H1 (cell line): ENCODE results near the gene LY86. TPM values are rescaled to one million over a fixed set of nuclear protein-coding genes. Genes with fewer than 3 reads are reported as not detected.
A peak's percentile ranks its signal among the peaks of the same experiment; 100 is the strongest.

Experiments
- CTCF ChIA-PET: fragments of 300-600 bp; sonication (Branson Sonifier 250); formaldehyde crosslinking; loops from one replicate; lab custom pipeline; 2021; ENCODE audit not compliant: partially characterized antibody; lab: Charles Lee
- POLR2A ChIA-PET: fragments of 300-600 bp; sonication (Branson Sonifier 250); formaldehyde crosslinking; loops from one replicate; lab custom pipeline; 2021; ENCODE audit warnings: inconsistent platforms; ENCODE audit not compliant: partially characterized antibody; lab: Charles Lee
- DNase-seq, 2 experiments: peaks; one replicate each; pipeline versions ENCODE4 v3.0.0 to v3.0.0-alpha.2; 2010 to 2022; ENCODE audit warnings: low spot score in 2 of 2, low read depth in 1 of 2, mixed read lengths in 1 of 2
- FAIRE-seq: peaks from 2 replicates; lab custom pipeline; 2011; peaks lifted over from hg19 to GRCh38; lab: Jason Lieb, UNC
- H2AFZ ChIP-seq: 2 replicates; pipeline ENCODE4 v1.8.1; 2012; ENCODE audit warnings: low read length, inconsistent platforms
- H2AK5ac ChIP-seq: 2 replicates; pipeline ENCODE4 v1.6.1; 2013; ENCODE audit warnings: low read depth, low read length
- H2BK120ac ChIP-seq: replicated peaks from 2 replicates; pipeline ENCODE3; 2013; ENCODE audit warnings: low read depth, low read length, inconsistent platforms
- H2BK12ac ChIP-seq: 2 replicates; pipeline ENCODE4 v1.6.1; 2013; ENCODE audit warnings: low read depth, low read length
- H2BK15ac ChIP-seq: 2 replicates; pipeline ENCODE4 v1.6.1; 2013; ENCODE audit warnings: low read length
- H2BK20ac ChIP-seq: 2 replicates; pipeline ENCODE4 v1.6.1; 2013; ENCODE audit warnings: low read length
- H2BK5ac ChIP-seq: 2 replicates; pipeline ENCODE4 v1.6.1; 2013; ENCODE audit warnings: low read depth, low read length
- H3K14ac ChIP-seq: 2 replicates; pipeline ENCODE4 v1.6.1; 2013; ENCODE audit warnings: inconsistent platforms; ENCODE audit not compliant: insufficient read length
- H3K18ac ChIP-seq: 2 replicates; pipeline ENCODE4 v1.6.1; 2013; ENCODE audit warnings: low read length; ENCODE audit errors: extremely low read depth
- H3K23ac ChIP-seq: 2 replicates; pipeline ENCODE4 v1.6.1; 2013; ENCODE audit warnings: inconsistent platforms; ENCODE audit not compliant: insufficient read length
- H3K23me2 ChIP-seq: 2 replicates; pipeline ENCODE4 v1.6.1; 2013; ENCODE audit warnings: low read depth, low read length
- H3K27ac ChIP-seq: 2 replicates; pipeline ENCODE4 v1.6.1; 2011; ENCODE audit warnings: low read depth, low read length, inconsistent platforms
- H3K27me3 ChIP-seq, 4 experiments: replicated peaks in 1 of 4; 1 replicate in 1 of 4; 2 replicates in 3 of 4; pipeline versions ENCODE4 v1.6.1 to v1.8.1; 2011 to 2013; ENCODE audit warnings: low read length in 3 of 4, mild to moderate bottlenecking in 3 of 4, inconsistent platforms in 2 of 4, mixed read lengths in 2 of 4, moderate library complexity in 1 of 4; ENCODE audit not compliant: control insufficient read depth in 3 of 4, insufficient read depth in 3 of 4; ENCODE audit errors: extremely low read depth in 1 of 4
- H3K36me3 ChIP-seq, 4 experiments: 2 replicates each; pipeline versions ENCODE4 v1.6.1 to v1.8.1; 2011 to 2013; ENCODE audit warnings: mild to moderate bottlenecking in 4 of 4, low read length in 3 of 4, moderate library complexity in 2 of 4, control low read depth in 1 of 4, inconsistent platforms in 1 of 4; ENCODE audit not compliant: insufficient read depth in 4 of 4, control insufficient read depth in 2 of 4
- H3K4ac ChIP-seq: replicated peaks from 2 replicates; pipeline ENCODE3; 2013; ENCODE audit warnings: low read length, low read depth, mixed read lengths, inconsistent platforms; ENCODE audit not compliant: insufficient read length
- H3K4me1 ChIP-seq, 4 experiments: replicated peaks in 1 of 4; 1 replicate in 1 of 4; 2 replicates in 3 of 4; pipeline versions ENCODE4 v1.6.1 to v1.8.1; 2011 to 2013; ENCODE audit warnings: low read length in 3 of 4, inconsistent platforms in 2 of 4, mixed read lengths in 1 of 4; ENCODE audit not compliant: insufficient read depth in 4 of 4, control insufficient read depth in 3 of 4
- H3K4me2 ChIP-seq, 2 experiments: 2 replicates each; pipeline versions ENCODE4 v1.6.1 to v1.8.1; 2011 to 2013; ENCODE audit warnings: low read depth in 2 of 2, low read length in 2 of 2, control low read depth in 1 of 2, inconsistent platforms in 1 of 2, mild to moderate bottlenecking in 1 of 2; ENCODE audit not compliant: insufficient read depth in 1 of 2
- H3K4me3 ChIP-seq, 4 experiments: fragments of 200-600, 300-600 bp in 1 of 4; sonication (generic), shearing (Covaris generic), sonication (Bioruptor Twin) in 1 of 4; 2 replicates each; pipeline versions ENCODE4 v1.5.1 to v1.8.1; 2011 to 2016; ENCODE audit warnings: low read length in 4 of 4, low read depth in 3 of 4, control low read depth in 2 of 4, inconsistent platforms in 2 of 4, mild to moderate bottlenecking in 2 of 4, mixed read lengths in 1 of 4, moderate library complexity in 1 of 4; ENCODE audit not compliant: insufficient read depth in 2 of 4; ENCODE audit errors: extremely low read depth in 1 of 4
- H3K56ac ChIP-seq: replicated peaks from 2 replicates; pipeline ENCODE3; 2013; ENCODE audit warnings: low read depth, mild to moderate bottlenecking, mixed read lengths, low read length, inconsistent platforms; ENCODE audit not compliant: insufficient read length
- H3K79me1 ChIP-seq: 2 replicates; pipeline ENCODE4 v1.6.1; 2013; ENCODE audit warnings: low read depth, low read length, control low read depth
- H3K79me2 ChIP-seq, 2 experiments: 2 replicates each; pipeline versions ENCODE4 v1.6.1 to v1.8.1; 2012 to 2013; ENCODE audit warnings: low read length in 2 of 2, mild to moderate bottlenecking in 2 of 2, inconsistent platforms in 1 of 2; ENCODE audit not compliant: insufficient read depth in 2 of 2, control insufficient read depth in 1 of 2
- H3K9ac ChIP-seq, 4 experiments: replicated peaks in 1 of 4; 1 replicate in 1 of 4; 2 replicates in 3 of 4; pipeline versions ENCODE4 v1.6.1 to v1.8.1; 2011 to 2013; ENCODE audit warnings: low read depth in 3 of 4, low read length in 3 of 4, control low read depth in 2 of 4, mild to moderate bottlenecking in 2 of 4, moderate library complexity in 2 of 4, inconsistent platforms in 1 of 4; ENCODE audit errors: extremely low read depth in 1 of 4
- H3K9me3 ChIP-seq, 2 experiments: 2 replicates each; pipeline versions ENCODE4 v1.6.1 to v1.8.1; 2012 to 2013; ENCODE audit warnings: mild to moderate bottlenecking in 2 of 2, moderate library complexity in 2 of 2, control low read depth in 1 of 2, inconsistent platforms in 1 of 2, low read depth in 1 of 2, low read length in 1 of 2, mixed read lengths in 1 of 2; ENCODE audit not compliant: insufficient read depth in 2 of 2
- H4K20me1 ChIP-seq, 2 experiments: replicated peaks in 1 of 2; 2 replicates each; pipeline versions ENCODE3 to v1.8.1; 2011 to 2013; ENCODE audit warnings: inconsistent platforms in 2 of 2, low read length in 2 of 2, mild to moderate bottlenecking in 1 of 2; ENCODE audit not compliant: insufficient read depth in 2 of 2, control insufficient read depth in 1 of 2
- H4K5ac ChIP-seq: 2 replicates; pipeline ENCODE4 v1.6.1; 2013; ENCODE audit warnings: low read length, low read depth, mixed read lengths, inconsistent platforms; ENCODE audit not compliant: insufficient read length
- H4K8ac ChIP-seq: 2 replicates; pipeline ENCODE4 v1.8.0; 2013; ENCODE audit warnings: mild to moderate bottlenecking, moderate library complexity, low read length, inconsistent platforms; ENCODE audit not compliant: insufficient read depth; ENCODE audit errors: extremely low read depth
- H4K91ac ChIP-seq: replicated peaks from 2 replicates; pipeline ENCODE3; 2013; ENCODE audit warnings: low read length, mixed read lengths, inconsistent platforms; ENCODE audit not compliant: insufficient read length
- CBX5 ChIP-seq: fragments of 300-800, 300-1000 bp; sonication (generic); IDR thresholded peaks from 2 replicates; pipeline ENCODE4 v1.7.1; 2016; ENCODE audit warnings: antibody characterized with exemption, low read length, low read depth
- CBX8 ChIP-seq: fragments of 300-800, 300-1000 bp; sonication (generic); IDR thresholded peaks from 2 replicates; pipeline ENCODE4 v1.7.1; 2016; ENCODE audit warnings: low read depth, low read length, borderline replicate concordance
- EGR1 ChIP-seq: IDR thresholded peaks from 2 replicates; pipeline ENCODE4 v1.6.1; 2011; ENCODE audit warnings: low read depth, low read length, borderline replicate concordance
- HDAC2 ChIP-seq, 2 experiments: fragments of 300-600 bp in 1 of 2; sonication (generic) in 1 of 2; IDR thresholded peaks; 2 replicates each; pipeline ENCODE4 v1.6.1; 2011 to 2012; ENCODE audit warnings: low read depth in 2 of 2, low read length in 2 of 2, mild to moderate bottlenecking in 2 of 2, moderate library complexity in 2 of 2, borderline replicate concordance in 1 of 2, inconsistent platforms in 1 of 2
- JUND ChIP-seq: IDR thresholded peaks from 2 replicates; pipeline ENCODE4 v1.6.1; 2011; ENCODE audit warnings: mild to moderate bottlenecking, improper control_type of control experiment, low read length
- PHF8 ChIP-seq: fragments of 200-600 bp; sonication (generic); conservative IDR thresholded peaks from 2 replicates; pipeline ENCODE4 v1.7.1; 2012; ENCODE audit warnings: low read depth, mild to moderate bottlenecking, inconsistent platforms, low read length, moderate library complexity
- RNF2 ChIP-seq: fragments of 200-900, 300-1000 bp; sonication (generic); IDR thresholded peaks from 2 replicates; pipeline ENCODE4 v1.7.1; 2016; ENCODE audit warnings: borderline replicate concordance, low read depth, mild to moderate bottlenecking, antibody characterized with exemption, low read length; ENCODE audit not compliant: poor library complexity, severe bottlenecking; ENCODE audit errors: missing control alignments
- ZNF274 ChIP-seq: IDR thresholded peaks from 2 replicates; pipeline ENCODE4 v1.7.0; 2012; ENCODE audit warnings: low read length, borderline replicate concordance; ENCODE audit errors: extremely low read depth
- WGBS, 2 experiments: shearing (Covaris generic) in 1 of 2; methylation state at CpG; one replicate each; pipeline versions ENCODE4 v1.1.6 to v1.1.7; 2013 to 2015; ENCODE audit warnings: low lambda C conversion rate in 2 of 2, mixed read lengths in 2 of 2, inconsistent platforms in 1 of 2, low coverage in 1 of 2, missing lambda C conversion rate in 1 of 2; ENCODE audit not compliant: insufficient replicate concordance in 2 of 2, insufficient coverage in 1 of 2, insufficient read length in 1 of 2; ENCODE audit errors: extremely low coverage in 1 of 2, missing lambda C conversion rate in 1 of 2; 5-methylcytosine and 5-hydroxymethylcytosine counted together
- polyA plus RNA-seq, 7 experiments: library from polyadenylated mRNA; depleted of rRNA in 3 of 7; stranded (reverse) in 5 of 7; unstranded in 2 of 7; fragments of >200 nt in 5 of 7; fragments of 200-250 nt in 2 of 7; gene quantifications; 1 replicate in 5 of 7; 2 replicates in 1 of 7; 4 replicates in 1 of 7; pipeline versions ENCODE4 v1.2.1 to v1.2.3, GENCODE V29; 2011 to 2013; ENCODE audit warnings: missing spikeins in 2 of 7, mixed read lengths in 2 of 7
- total RNA-seq: library from RNA; stranded (reverse); fragmentation: NEBNext Ultra II Directional; extraction: Animal tissue kit (Norgen Biotek cat#: 25700); gene quantifications from 2 replicates; pipeline ENCODE4 v1.2.1, GENCODE V29; 2021

Gene LY86
- total and polyA plus RNA-seq, 2 of the 8 experiments (the other 6 are each of a cell fraction or from before 2014, with no cell fraction given), result not detected

DNA sequence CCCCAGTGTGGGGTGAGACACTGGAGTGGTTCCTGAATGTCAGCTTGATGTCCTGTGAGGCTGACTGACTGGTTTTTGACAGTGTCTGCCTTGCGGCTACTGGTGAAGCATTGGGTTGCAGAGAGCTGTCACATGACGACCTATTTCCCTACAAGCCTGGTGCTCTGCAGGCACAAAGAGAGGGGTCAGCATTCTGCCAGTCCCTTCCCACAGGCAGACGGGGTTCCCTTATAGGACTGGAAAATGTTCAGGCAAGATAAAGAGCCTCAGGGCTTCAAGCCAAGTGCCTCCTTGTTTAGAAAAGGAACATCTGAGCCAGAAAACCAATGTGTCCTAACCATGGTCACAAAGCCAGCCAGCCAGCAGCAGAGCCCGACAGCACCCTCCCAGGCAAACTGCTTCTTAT is 11.0 kb downstream of the LY86 start:
- no peak overlapping the region for H2BK120ac ChIP-seq
- peak overlapping the region; percentile 89; the same call in 1 of the 2 replicates for H2AFZ ChIP-seq
- H3K4me1 ChIP-seq, result no peaks in the 10 kb centered on the region
- H3K79me1 ChIP-seq, result no peaks in the 10 kb centered on the region
- POLR2A ChIA-PET, result no interaction called here
- no peaks in the 10 kb centered on the region for H4K20me1 ChIP-seq
- H3K9ac ChIP-seq, result no peak overlapping the region
- no peak overlapping the region for H2BK12ac ChIP-seq
- H2BK20ac ChIP-seq, result no peak overlapping the region
- no peak for FAIRE-seq
- no peak overlapping the region for H2BK15ac ChIP-seq
- H3K56ac ChIP-seq, result no peak overlapping the region
- H3K23me2 ChIP-seq, result no peaks in the 10 kb centered on the region; the same call in 1 of the 2 replicates
- H3K4ac ChIP-seq, result no peak overlapping the region
- H3K36me3 ChIP-seq, result no peaks in the 10 kb centered on the region
- CTCF ChIA-PET, result interaction anchor here (1.1 to 2.8 kb wide), 3 partner anchors 10 to 43 kb away, joined by 3 to 7 read pairs (median 3); partner anchors contain the start of gene LY86
- H4K91ac ChIP-seq, result no peak overlapping the region
- no peaks in the 10 kb centered on the region for H3K9me3 ChIP-seq
- H3K23ac ChIP-seq, result no peak overlapping the region
- no peak overlapping the region for H3K4me3 ChIP-seq
- no peak overlapping the region for H3K14ac ChIP-seq
- H3K79me2 ChIP-seq, result no peaks in the 10 kb centered on the region
- no peak for DNase-seq
- H2BK5ac ChIP-seq, result no peak overlapping the region
- no peak overlapping the region for H3K18ac ChIP-seq
- no peak overlapping the region for H3K27ac ChIP-seq
- no peak overlapping the region for H4K8ac ChIP-seq
- H3K27me3 ChIP-seq, result no peaks in the 10 kb centered on the region
- H2AK5ac ChIP-seq, result no peak overlapping the region
- no peak overlapping the region for H4K5ac ChIP-seq
- WGBS, 2 experiments, result 80% methylated on average over 4 of the region's 4 CpGs; no CpG with 5 or more reads in 1 of the 2 experiments
- H3K4me2 ChIP-seq, result no peak overlapping the region
- TF ChIP-seq PHF8 (no peak), RNF2 (no peak), EGR1 (no peak), HDAC2 (IDR thresholded peaks at IDR 0.05; ENCODE audit: borderline replicate concordance in 1 of 2, low read depth in 2 of 2, low read length in 2 of 2) (no peak), CBX5 (no peak), CBX8 (no peak), ZNF274 (no peak), JUND (no peak)
